ENCODE data around the gene REG3A. TPM values are rescaled to one million over a fixed set of nuclear protein-coding genes. Genes with fewer than 3 reads are reported as not detected.

The REG3A gene
- total RNA-seq = not detected

DNA sequence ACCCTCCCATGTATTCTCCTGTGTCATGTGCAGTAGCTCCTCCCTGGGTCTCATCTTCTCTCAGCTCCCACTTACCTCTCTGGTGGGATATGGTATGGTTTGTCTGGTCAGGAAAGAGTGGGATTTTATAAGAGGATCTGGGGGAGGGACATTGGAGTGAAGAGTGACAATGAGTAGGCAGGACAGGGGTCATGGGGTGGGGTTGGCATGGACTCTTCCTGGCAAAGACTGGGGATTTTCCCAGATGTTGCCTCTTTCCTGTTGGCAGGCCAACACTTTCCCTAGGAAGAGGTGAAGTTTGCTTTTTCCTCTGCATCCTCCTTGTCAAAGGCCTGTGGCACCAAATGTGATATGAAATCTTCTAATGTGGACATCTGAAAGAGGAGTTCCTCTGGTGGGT, at the start of gene REG3A:
Gene REG3A (minus strand): TSS at position 101 of the 400 bp plus-strand sequence. CDS start 348 bp downstream, outside the sequence.
- in situ Hi-C loops (cut with MboI; ENCODE audit: low pct_ligation_motif_present in 1 of 4, low pct_unique_long_range_greater_than_20kb in 1 of 4, low sequenced_read_pairs in 3 of 4) (no loop called here), intact Hi-C loops (cut with DNase I; ENCODE audit: low total_unique reads) (no loop called here)
- Histone ChIP-seq H3K36me3 (no peaks in the 10 kb centered on the region), H3K27ac (no peak within 1 kb of the TSS), H3K4me1 (no peaks in the 10 kb centered on the region), H3K27me3 (no peaks in the 10 kb centered on the region), H3K9me3 (no peaks in the 10 kb centered on the region), H3K4me3 (no peak within 1 kb of the TSS)
- TF ChIP-seq EP300 (IDR thresholded peaks at IDR 0.05; ENCODE audit: low read depth) (no peak), POLR2A (IDR thresholded peaks at IDR 0.05) (no peak), POLR2AphosphoS5 (IDR thresholded peaks at IDR 0.05) (no peak)
- TF ChIP-seq, protein P1, sequence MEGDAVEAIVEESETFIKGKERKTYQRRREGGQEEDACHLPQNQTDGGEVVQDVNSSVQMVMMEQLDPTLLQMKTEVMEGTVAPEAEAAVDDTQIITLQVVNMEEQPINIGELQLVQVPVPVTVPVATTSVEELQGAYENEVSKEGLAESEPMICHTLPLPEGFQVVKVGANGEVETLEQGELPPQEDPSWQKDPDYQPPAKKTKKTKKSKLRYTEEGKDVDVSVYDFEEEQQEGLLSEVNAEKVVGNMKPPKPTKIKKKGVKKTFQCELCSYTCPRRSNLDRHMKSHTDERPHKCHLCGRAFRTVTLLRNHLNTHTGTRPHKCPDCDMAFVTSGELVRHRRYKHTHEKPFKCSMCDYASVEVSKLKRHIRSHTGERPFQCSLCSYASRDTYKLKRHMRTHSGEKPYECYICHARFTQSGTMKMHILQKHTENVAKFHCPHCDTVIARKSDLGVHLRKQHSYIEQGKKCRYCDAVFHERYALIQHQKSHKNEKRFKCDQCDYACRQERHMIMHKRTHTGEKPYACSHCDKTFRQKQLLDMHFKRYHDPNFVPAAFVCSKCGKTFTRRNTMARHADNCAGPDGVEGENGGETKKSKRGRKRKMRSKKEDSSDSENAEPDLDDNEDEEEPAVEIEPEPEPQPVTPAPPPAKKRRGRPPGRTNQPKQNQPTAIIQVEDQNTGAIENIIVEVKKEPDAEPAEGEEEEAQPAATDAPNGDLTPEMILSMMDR (IDR thresholded peaks at IDR 0.05) = no peak
- no peak for DNase-seq

GRCh38 chr2:79200762-79201161, 41.2 kb upstream of the REG3A start:
- H3K27me3 ChIP-seq = peaks cover 8% of the 10 kb centered on the region
- no peak for DNase-seq
- H3K9me3 ChIP-seq = no peaks in the 10 kb centered on the region
- H3K27ac ChIP-seq = no peak overlapping the region
- H3K4me1 ChIP-seq = no peaks in the 10 kb centered on the region
- H3K4me3 ChIP-seq = no peak overlapping the region
- no peaks in the 10 kb centered on the region for H3K36me3 ChIP-seq
- 76 to 85% methylated on average over 1 of the region's 1 CpG for WGBS, 2 donors (ENCODE audit: low coverage in 1 of 2)
- TF ChIP-seq EP300 (IDR thresholded peaks at IDR 0.05; ENCODE audit: low read depth) (no peak), POLR2AphosphoS5 (IDR thresholded peaks at IDR 0.05) (no peak), POLR2A (IDR thresholded peaks at IDR 0.05) (no peak)
- TF ChIP-seq, protein P1 (IDR thresholded peaks at IDR 0.05) = no peak
- in situ Hi-C loops (cut with MboI; ENCODE audit: low pct_ligation_motif_present in 1 of 4, low pct_unique_long_range_greater_than_20kb in 1 of 4, low sequenced_read_pairs in 3 of 4) = no loop called here
- intact Hi-C loops (cut with DNase I; ENCODE audit: low total_unique reads) = no loop called here

DNA sequence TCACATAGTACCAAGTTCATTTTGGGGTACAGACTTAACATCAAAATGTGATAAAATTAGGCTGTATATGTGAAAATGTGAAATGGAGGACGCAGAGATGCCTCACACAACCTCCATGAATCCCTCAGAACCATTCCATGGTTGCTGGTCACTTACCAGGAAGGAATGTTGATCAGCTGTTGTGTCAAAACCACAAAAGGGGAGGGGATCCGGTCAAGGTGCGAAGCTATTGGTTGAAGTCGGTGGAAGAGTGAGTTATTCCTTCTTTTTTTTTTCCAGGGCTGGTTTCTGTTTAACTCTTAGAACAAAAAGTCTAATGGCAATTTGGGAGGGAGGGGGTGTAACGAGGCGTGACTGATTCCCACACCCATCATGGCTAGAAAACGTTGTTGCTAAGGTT, 32.3 kb upstream of the REG3A start:
- H3K9me3 ChIP-seq = no peaks in the 10 kb centered on the region
- H3K4me3 ChIP-seq = no peak overlapping the region
- no peaks in the 10 kb centered on the region for H3K4me1 ChIP-seq
- DNase-seq = no peak
- in situ Hi-C loops (cut with MboI; ENCODE audit: low pct_ligation_motif_present in 1 of 4, low pct_unique_long_range_greater_than_20kb in 1 of 4, low sequenced_read_pairs in 3 of 4) (no loop called here), intact Hi-C loops (cut with DNase I; ENCODE audit: low total_unique reads) (no loop called here)
- H3K27me3 ChIP-seq = no peaks in the 10 kb centered on the region
- TF ChIP-seq EP300 (IDR thresholded peaks at IDR 0.05; ENCODE audit: low read depth) (no peak), POLR2AphosphoS5 (IDR thresholded peaks at IDR 0.05) (no peak), POLR2A (IDR thresholded peaks at IDR 0.05) (no peak)
- WGBS, 2 donors (ENCODE audit: low coverage in 1 of 2) = 67 to 76% methylated on average over 7 of the region's 7 CpGs
- H3K36me3 ChIP-seq = no peaks in the 10 kb centered on the region
- no peak overlapping the region for H3K27ac ChIP-seq

DNA sequence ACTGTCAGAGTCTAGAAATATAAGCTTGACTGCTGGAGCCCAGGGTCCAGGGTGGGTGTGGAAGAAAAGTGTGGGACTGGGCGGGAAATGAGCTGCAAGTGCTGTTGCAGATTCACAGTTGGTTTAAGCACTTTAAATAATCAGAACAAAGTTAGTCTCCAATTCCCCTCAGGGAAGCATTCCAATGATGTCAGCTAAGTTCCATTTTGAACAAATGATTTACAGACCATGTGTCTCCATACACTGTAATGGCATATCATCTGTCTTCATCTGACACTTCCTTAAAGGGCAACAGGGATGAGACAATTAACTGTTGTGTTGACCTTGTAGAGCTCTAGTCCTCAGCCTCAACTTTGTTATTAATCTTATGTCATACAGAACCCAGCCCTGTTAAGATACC, 31.5 kb upstream of the REG3A start:
- 73 to 100% methylated on average over 1 of the region's 1 CpG for WGBS, 2 donors (ENCODE audit: low coverage in 1 of 2)
- TF ChIP-seq, protein P1 (IDR thresholded peaks at IDR 0.05) = no peak
- TF ChIP-seq EP300 (IDR thresholded peaks at IDR 0.05; ENCODE audit: low read depth) = no peak
- TF ChIP-seq POLR2AphosphoS5 (IDR thresholded peaks at IDR 0.05) = no peak
- no peak for TF ChIP-seq POLR2A (IDR thresholded peaks at IDR 0.05)
- intact Hi-C loops (cut with DNase I; ENCODE audit: low total_unique reads) (no loop called here), in situ Hi-C loops (cut with MboI; ENCODE audit: low pct_ligation_motif_present in 1 of 4, low pct_unique_long_range_greater_than_20kb in 1 of 4, low sequenced_read_pairs in 3 of 4) (no loop called here)
- H3K27me3 ChIP-seq = no peaks in the 10 kb centered on the region
- no peaks in the 10 kb centered on the region for H3K9me3 ChIP-seq
- no peak overlapping the region for H3K4me3 ChIP-seq
- H3K27ac ChIP-seq = no peak overlapping the region
- DNase-seq = no peak
- no peaks in the 10 kb centered on the region for H3K4me1 ChIP-seq
- H3K36me3 ChIP-seq = no peaks in the 10 kb centered on the region

DNA sequence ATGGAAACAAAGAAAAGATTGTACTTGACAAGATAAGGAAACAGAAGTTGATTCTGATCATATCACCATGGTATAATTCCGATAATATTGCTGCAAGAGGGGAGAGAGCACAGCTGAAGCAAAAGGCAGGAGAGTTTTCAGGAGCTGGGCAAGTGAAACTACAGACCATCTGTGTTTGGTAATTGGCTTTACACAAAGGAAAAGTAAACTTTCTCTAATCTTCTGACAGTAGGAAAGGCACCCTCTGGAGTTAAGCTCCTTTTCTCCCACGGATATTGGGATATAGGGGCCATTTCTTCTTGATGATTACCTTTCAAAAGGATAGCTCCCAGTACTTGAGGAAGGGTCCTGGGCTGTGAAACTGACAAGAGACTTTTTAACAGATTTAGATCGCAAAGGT, 29.9 kb upstream of the REG3A start:
- intact Hi-C loops (cut with DNase I; ENCODE audit: low total_unique reads) = no loop called here
- Histone ChIP-seq H3K9me3 (no peaks in the 10 kb centered on the region), H3K27me3 (no peaks in the 10 kb centered on the region), H3K4me3 (no peak overlapping the region), H3K36me3 (no peaks in the 10 kb centered on the region), H3K27ac (no peak overlapping the region), H3K4me1 (no peaks in the 10 kb centered on the region)
- 38 to 42% methylated on average over 3 of the region's 3 CpGs for WGBS, 2 donors (ENCODE audit: low coverage in 1 of 2)
- no peak for DNase-seq
- in situ Hi-C loops (cut with MboI; ENCODE audit: low pct_ligation_motif_present in 1 of 4, low pct_unique_long_range_greater_than_20kb in 1 of 4, low sequenced_read_pairs in 3 of 4) = no loop called here
- TF ChIP-seq POLR2AphosphoS5 (IDR thresholded peaks at IDR 0.05) = no peak
- TF ChIP-seq EP300 (IDR thresholded peaks at IDR 0.05; ENCODE audit: low read depth) = no peak
- no peak for TF ChIP-seq POLR2A (IDR thresholded peaks at IDR 0.05)
- TF ChIP-seq, protein P1 (IDR thresholded peaks at IDR 0.05) = no peak
